K562 (cell line): ENCODE measurements around the gene TENM3. TPM values are rescaled to one million over a fixed set of nuclear protein-coding genes. Genes with fewer than 3 reads are reported as not detected.

Experiments used
- ATAC-seq: fragments of 200-7000 bp; cut with Tn5 transposase; 3 replicates; pipeline ENCODE4 v1.9.1; 2020; ENCODE audit warnings: moderate library complexity
- BruUV-seq: library from RNA; stranded (reverse); fragments of 400-500 nt; replicated peaks from 2 replicates; lab custom pipeline; 2021; lab: Mats Ljungman, UMichigan
- CTCF ChIA-PET: fragments of 300-600 bp; formaldehyde crosslinking; extraction: SDS; loops from one replicate; lab custom pipeline; 2021; ENCODE audit warnings: low intra/inter-chr PET ratio; lab: Yijun Ruan, JAX
- POLR2A ChIA-PET: fragments of 300-600, 350-650 bp; sonication (Branson Sonifier 250); formaldehyde crosslinking; extraction: SDS; loops from one replicate; lab custom pipeline; 2021; ENCODE audit warnings: antibody characterized with exemption, inconsistent platforms; lab: Yijun Ruan, JAX
- DNase-seq, 4 experiments: peaks; one replicate each; pipeline versions ENCODE4 v3.0.0 to v3.0.0-alpha.2; 2011 to 2018; ENCODE audit warnings: low spot score in 3 of 4, mixed read lengths in 3 of 4; ENCODE audit errors: extremely low read depth in 1 of 4
- FAIRE-seq: peaks from 2 replicates; lab custom pipeline; 2011; peaks lifted over from hg19 to GRCh38; lab: Jason Lieb, UNC
- H2AFZ ChIP-seq: 2 replicates; pipeline ENCODE4 v1.6.0; 2011; ENCODE audit warnings: low read depth, low read length, control low read depth, inconsistent platforms
- H3K27ac ChIP-seq: fragments of 200-600 bp; 3 replicates; pipeline ENCODE4 v1.8.0; 2011; ENCODE audit warnings: low read depth, mild to moderate bottlenecking, control low read depth, inconsistent platforms, low read length, moderate library complexity, mixed read lengths; ENCODE audit errors: extremely low read depth
- H3K27me3 ChIP-seq, 2 experiments: fragments of 300-600 bp in 1 of 2; 2 replicates in 1 of 2; 3 replicates in 1 of 2; pipeline versions ENCODE4 v1.6.0 to v1.8.0; 2011; ENCODE audit warnings: inconsistent platforms in 2 of 2, low read length in 2 of 2, mild to moderate bottlenecking in 1 of 2, mixed read lengths in 1 of 2, moderate library complexity in 1 of 2; ENCODE audit not compliant: control insufficient read depth in 2 of 2, insufficient read depth in 2 of 2
- H3K36me3 ChIP-seq: fragments of 300-600 bp; 3 replicates; pipeline ENCODE4 v1.8.0; 2011; ENCODE audit warnings: mild to moderate bottlenecking, low read length, inconsistent platforms; ENCODE audit not compliant: control insufficient read depth, insufficient read depth
- H3K4me1 ChIP-seq, 2 experiments: fragments of 200-600 bp in 1 of 2; replicated peaks in 1 of 2; 2 replicates in 1 of 2; 3 replicates in 1 of 2; pipeline versions ENCODE4 v1.5.1 to v1.8.0; 2011; ENCODE audit warnings: inconsistent platforms in 2 of 2, low read length in 2 of 2, mild to moderate bottlenecking in 1 of 2, mixed read lengths in 1 of 2, moderate library complexity in 1 of 2; ENCODE audit not compliant: control insufficient read depth in 2 of 2, insufficient read depth in 2 of 2
- H3K4me2 ChIP-seq: 2 replicates; pipeline ENCODE4 v1.6.1; 2011; ENCODE audit warnings: low read length, control low read depth, inconsistent platforms, mixed read lengths; ENCODE audit not compliant: insufficient read depth
- H3K4me3 ChIP-seq: fragments of 200-600 bp; sonication (generic), shearing (Covaris generic); 2 replicates; pipeline ENCODE4 v1.5.1; 2016; ENCODE audit warnings: control low read depth, inconsistent platforms
- H3K79me2 ChIP-seq: fragments of 200-600 bp; 3 replicates; pipeline ENCODE4 v1.8.0; 2011; ENCODE audit warnings: low read length, inconsistent platforms; ENCODE audit not compliant: control insufficient read depth, insufficient read depth
- H3K9ac ChIP-seq, 2 experiments: 2 replicates each; pipeline versions ENCODE4 v1.6.0 to v1.6.1; 2011; ENCODE audit warnings: low read depth in 2 of 2, low read length in 2 of 2, control low read depth in 1 of 2, inconsistent platforms in 1 of 2, mild to moderate bottlenecking in 1 of 2, mixed read lengths in 1 of 2; ENCODE audit not compliant: insufficient read depth in 1 of 2
- H3K9me1 ChIP-seq: one replicate; pipeline ENCODE4 v1.6.0; 2011; ENCODE audit warnings: inconsistent platforms, mild to moderate bottlenecking, low read length, moderate library complexity; ENCODE audit not compliant: control insufficient read depth, insufficient read depth
- H3K9me3 ChIP-seq: replicated peaks from 2 replicates; pipeline ENCODE4 v1.5.1; 2011; ENCODE audit warnings: low read depth, low read length, inconsistent platforms; ENCODE audit not compliant: control insufficient read depth, insufficient read depth
- H4K20me1 ChIP-seq: replicated peaks from 2 replicates; pipeline ENCODE4 v1.6.1; 2011; ENCODE audit warnings: low read length, inconsistent platforms, mixed read lengths; ENCODE audit not compliant: control insufficient read depth, insufficient read depth
- ETV6 ChIP-seq, 3 experiments: fragments of 150-350 bp in 1 of 3; sonication (generic) in 1 of 3; formaldehyde crosslinking in 1 of 3; IDR thresholded peaks; 2 replicates each; pipeline versions ENCODE4 v1.6.1 to v1.8.0; 2014 to 2022; ENCODE audit warnings: borderline replicate concordance in 2 of 3, low read depth in 2 of 3, antibody characterized with exemption in 1 of 3, low read length in 1 of 3, mild to moderate bottlenecking in 1 of 3, missing genetic modification reagents in 1 of 3
- FUS ChIP-seq: fragments of 200-400 bp; formaldehyde crosslinking; optimal IDR thresholded peaks from 2 replicates; pipeline ENCODE3; 2017; ENCODE audit warnings: low read depth, low read length
- HMG20B ChIP-seq: fragments of 250-450 bp; sonication (Bioruptor Pico); IDR thresholded peaks from 2 replicates; pipeline ENCODE4 v1.5.0; 2021; ENCODE audit warnings: mild to moderate bottlenecking
- MBD2 ChIP-seq: sonication (generic); IDR thresholded peaks from 2 replicates; pipeline ENCODE4 v1.6.1; 2016; ENCODE audit warnings: low read depth, borderline replicate concordance
- MEF2D ChIP-seq: conservative IDR thresholded peaks from 2 replicates; pipeline ENCODE4 v1.6.1; 2016; ENCODE audit warnings: low read depth, missing genetic modification characterization, missing compliant biosample characterization
- POLR2H ChIP-seq: IDR thresholded peaks from 2 replicates; pipeline ENCODE4 v1.6.1; 2016; ENCODE audit warnings: missing genetic modification characterization, low read depth, mild to moderate bottlenecking, control low read depth, missing compliant biosample characterization, moderate library complexity
- SMARCA4 ChIP-seq: fragments of 450-650 bp; IDR thresholded peaks from 2 replicates; pipeline ENCODE4 v1.6.1; 2016
- SMARCB1 ChIP-seq: IDR thresholded peaks from 2 replicates; pipeline ENCODE4 v1.6.1; 2011; ENCODE audit warnings: improper control_type of control experiment, low read depth; ENCODE audit not compliant: insufficient read length
- WGBS: fragments of 100-300 bp; shearing (Covaris generic); methylation state at CpG from one replicate; pipeline ENCODE4 v1.1.6; 2016; ENCODE audit warnings: low coverage, mixed read lengths; ENCODE audit not compliant: insufficient coverage; ENCODE audit errors: missing lambda C conversion rate; 5-methylcytosine and 5-hydroxymethylcytosine counted together
- in situ Hi-C: fragments of 300-500 bp; cut with MboI; formaldehyde crosslinking; loops from 4 replicates; pipeline ENCODE4 v1.15.0; 2018; ENCODE audit warnings: inconsistent platforms, mixed read lengths
- intact Hi-C: fragments of 100-400 bp; cut with micrococcal nuclease; formaldehyde crosslinking; loops from 2 replicates; pipeline ENCODE4 v1.14.2; 2022
- polyA plus RNA-seq, 8 experiments: library from polyadenylated mRNA; depleted of rRNA in 4 of 8; stranded (reverse) in 5 of 8; unstranded in 3 of 8; fragments of >200 nt; fragmentation: Nextera tagmentation in 2 of 8; fragmentation: Illumina TruSeq in 1 of 8; extraction: Ambion mirVana in 2 of 8; extraction: Trizol in 1 of 8; gene quantifications; 2 replicates each; pipeline versions ENCODE4 v1.2.1 to v1.2.3, GENCODE V29; 2011 to 2014; ENCODE audit warnings: inconsistent platforms in 1 of 8, missing spikeins in 1 of 8
- total RNA-seq, 7 experiments: library from RNA; depleted of rRNA in 6 of 7; stranded (reverse); fragments of >200 nt in 6 of 7; fragmentation: Illumina TruSeq in 2 of 7; extraction: Trizol in 2 of 7; gene quantifications; 2 replicates each; pipeline versions ENCODE4 v1.2.1 to v1.2.3, GENCODE V29; 2011 to 2021; ENCODE audit warnings: low replicate concordance in 1 of 7

The TENM3 gene
- total and polyA plus RNA-seq, 9 of the 15 experiments (the other 6 are each of a cell fraction or from before 2014, with no cell fraction given): 0.01 to 0.02 TPM; not detected in 7

- TF ChIP-seq MEF2D (tag): no peak
- no peak for TF ChIP-seq POLR2H (tag)
- no peak for TF ChIP-seq SMARCB1
- no peak for TF ChIP-seq SMARCA4
- TF ChIP-seq FUS: no peak
- TF ChIP-seq MBD2: no peak
- TF ChIP-seq HMG20B (CRISPR knock-in tag): no peak
Measured at GRCh38 chr4:182786991-182787390, 543.8 kb downstream of the TENM3 start (continued).

GRCh38 chr4:182788201-182788600 lies 545.0 kb downstream of the TENM3 start:
- H3K9me1 ChIP-seq: no peaks in the 10 kb centered on the region
- no TSS peak for BruUV-seq
- WGBS: 2% methylated on average over 7 of the region's 7 CpGs
- ChIA-PET POLR2A (no interaction called here), CTCF (no interaction called here)
- TF ChIP-seq ETV6 (IDR thresholded peaks at IDR 0.05; ENCODE audit: borderline replicate concordance in 1 of 2, low read depth in 2 of 2, low read length in 1 of 2): no peak
- TF ChIP-seq ETV6 (CRISPR knock-in tag; IDR thresholded peaks at IDR 0.05; ENCODE audit: borderline replicate concordance): no peak
- no peaks in the 10 kb centered on the region for H3K9me3 ChIP-seq
- H3K4me1 ChIP-seq: no peaks in the 10 kb centered on the region
- no peaks in the 10 kb centered on the region for H3K36me3 ChIP-seq
- H3K9ac ChIP-seq: no peak overlapping the region
- in situ Hi-C loops: no loop called here
- no peak overlapping the region for H3K27ac ChIP-seq
- H3K4me2 ChIP-seq: no peak overlapping the region
- DNase-seq (no peak), ATAC-seq (no peak), FAIRE-seq (no peak)
- H3K79me2 ChIP-seq: no peaks in the 10 kb centered on the region
- intact Hi-C loops: no loop called here
- H2AFZ ChIP-seq: no peak overlapping the region
- H4K20me1 ChIP-seq: no peaks in the 10 kb centered on the region
- H3K27me3 ChIP-seq: peaks cover 20 to 31% of the 10 kb centered on the region in 2 experiments; a peak in 4 of 5 replicates
- no peak overlapping the region for H3K4me3 ChIP-seq
